ENCODE data around the gene ZFPL1. TPM values are rescaled to one million over a fixed set of nuclear protein-coding genes. Genes with fewer than 3 reads are reported as not detected.

The ZFPL1 gene
- total RNA-seq, 4 donors from 2014 or later = 24.1 to 50.7 (median 43.7) TPM

- peaks cover 19 to 47% (median 27%) of the 10 kb centered on the region in 4 donors for H3K4me1 ChIP-seq
- H3K36me3 ChIP-seq = peaks cover 22 to 64% (median 52%) of the 10 kb centered on the region in 4 donors
- 15% methylated on average over 7 of the region's 7 CpGs for WGBS
Observed at GRCh38 chr11:65040520-65040846, 43.5 kb upstream of the ZFPL1 start.

GRCh38 chr11:65040847-65041622 lies 43.0 kb upstream of the ZFPL1 start, which contains the start of gene SAC3D1:
TSS of gene SAC3D1 (plus strand) at chr11:65041210. CDS start at chr11:65041293, 83 bp downstream.
- intact Hi-C loops (cut with DNase I) = no loop called here
- peaks cover 19 to 52% (median 29%) of the 10 kb centered on the region in 4 donors for H3K4me1 ChIP-seq

More at GRCh38 chr11:65040520-65040846, 43.5 kb upstream of the ZFPL1 start:
- Histone ChIP-seq H3K27ac (replicated peaks in 1 of 4) (peak overlapping the region; percentile 86 to 92 (median 90)), H3K4me3 (peak overlapping the region; percentile 69 to 97 (median 88)), H3K9me3 (no peaks in the 10 kb centered on the region), H3K27me3 (no peaks in the 10 kb centered on the region)
- no peak for TF ChIP-seq CTCF (IDR thresholded peaks at IDR 0.05)
- no peak for TF ChIP-seq EP300 (IDR thresholded peaks at IDR 0.05)
- TF ChIP-seq POLR2A (IDR thresholded peaks at IDR 0.05; ENCODE audit: low read depth) = no peak
- TF ChIP-seq POLR2AphosphoS5 (IDR thresholded peaks at IDR 0.05) = no peak
- intact Hi-C loops (cut with DNase I) = no loop called here
- no peak for DNase-seq (ENCODE audit: extremely low spot score)

GRCh38 chr11:65042891-65043290 lies 41.1 kb upstream of the ZFPL1 start:
- H3K27me3 ChIP-seq = no peaks in the 10 kb centered on the region
- intact Hi-C loops (cut with DNase I) = no loop called here
- H3K4me3 ChIP-seq = no peak overlapping the region
- H3K4me1 ChIP-seq = peaks cover 29 to 60% (median 44%) of the 10 kb centered on the region in 4 donors
- no peaks in the 10 kb centered on the region for H3K9me3 ChIP-seq
- DNase-seq (ENCODE audit: extremely low spot score) = no peak
- TF ChIP-seq POLR2AphosphoS5 (IDR thresholded peaks at IDR 0.05) = no peak
- no peak for TF ChIP-seq POLR2A (IDR thresholded peaks at IDR 0.05; ENCODE audit: low read depth)
- no peak for TF ChIP-seq CTCF (IDR thresholded peaks at IDR 0.05)
- no peak for TF ChIP-seq EP300 (IDR thresholded peaks at IDR 0.05)
- H3K36me3 ChIP-seq = peaks cover 8 to 49% (median 33%) of the 10 kb centered on the region in 4 donors
- H3K27ac ChIP-seq (replicated peaks in 1 of 4) = no peak overlapping the region
- WGBS = 88% methylated on average over 6 of the region's 6 CpGs

More at GRCh38 chr11:65040847-65041622, 43.0 kb upstream of the ZFPL1 start, which contains the start of gene SAC3D1:
- H3K36me3 ChIP-seq = peaks cover 16 to 64% (median 51%) of the 10 kb centered on the region in 4 donors
- under 1% methylated on average over 35 of the region's 91 CpGs for WGBS
- H3K4me3 ChIP-seq = peak within 1 kb of the TSS; percentile 69 to 97 (median 88)
- no peaks in the 10 kb centered on the region for H3K27me3 ChIP-seq
- peak; percentile 97 for DNase-seq (ENCODE audit: extremely low spot score)
- H3K9me3 ChIP-seq = no peaks in the 10 kb centered on the region
- H3K27ac ChIP-seq (replicated peaks in 1 of 4) = peak within 1 kb of the TSS; percentile 86 to 92 (median 90)
- no peak for TF ChIP-seq EP300 (IDR thresholded peaks at IDR 0.05)
- no peak for TF ChIP-seq POLR2A (IDR thresholded peaks at IDR 0.05; ENCODE audit: low read depth)
- peak; percentile 79 to 87 for TF ChIP-seq POLR2AphosphoS5 (IDR thresholded peaks at IDR 0.05)
- TF ChIP-seq CTCF (IDR thresholded peaks at IDR 0.05) = peak in 1 of 3 experiments; percentile 3

- H3K4me3 ChIP-seq = no peak overlapping the region
- peaks cover 0 to 38% (median 24%) of the 10 kb centered on the region in 4 donors for H3K36me3 ChIP-seq
- no peak overlapping the region for H3K27ac ChIP-seq (replicated peaks in 1 of 4)
- no peak for DNase-seq (ENCODE audit: extremely low spot score)
- no peaks in the 10 kb centered on the region for H3K9me3 ChIP-seq
- H3K27me3 ChIP-seq = no peaks in the 10 kb centered on the region
- intact Hi-C loops (cut with DNase I) = no loop called here
- peaks cover 35 to 67% (median 50%) of the 10 kb centered on the region in 4 donors for H3K4me1 ChIP-seq
- TF ChIP-seq POLR2A (IDR thresholded peaks at IDR 0.05; ENCODE audit: low read depth) = no peak
- WGBS = 52% methylated on average over 8 of the region's 23 CpGs
Observed at GRCh38 chr11:65043881-65044501, 40.0 kb upstream of the ZFPL1 start.

GRCh38 chr11:65045061-65045460 lies 39.0 kb upstream of the ZFPL1 start:
- DNase-seq (ENCODE audit: extremely low spot score) = no peak
- Histone ChIP-seq H3K36me3 (peaks cover 0 to 28% (median 17%) of the 10 kb centered on the region in 4 donors), H3K4me3 (no peak overlapping the region), H3K9me3 (no peaks in the 10 kb centered on the region), H3K27ac (replicated peaks in 1 of 4) (no peak overlapping the region), H3K4me1 (peaks cover 35 to 65% (median 48%) of the 10 kb centered on the region in 4 donors), H3K27me3 (no peaks in the 10 kb centered on the region)
- intact Hi-C loops (cut with DNase I) = loop anchor here (5.0 kb wide), 1 partner anchor 37 kb away; the partner anchor contains the start of genes CDCA5 and ZFPL1
- TF ChIP-seq EP300 (IDR thresholded peaks at IDR 0.05) (no peak), POLR2A (IDR thresholded peaks at IDR 0.05; ENCODE audit: low read depth) (no peak), CTCF (IDR thresholded peaks at IDR 0.05) (no peak), POLR2AphosphoS5 (IDR thresholded peaks at IDR 0.05) (no peak)
- WGBS = 85% methylated on average over 5 of the region's 5 CpGs

All from esophagus muscularis mucosa (tissue), 4 donors.